C4-2B (cell line): Measurements from ENCODE around the gene FNDC8.

ENCODE experiments used
- H3K27ac ChIP-seq: fragments of 450-650 bp; 2 replicates; pipeline ENCODE4 v1.5.1; 2017
- CTCF ChIP-seq: fragments of 450-650 bp; conservative IDR thresholded peaks from 2 replicates; pipeline ENCODE4 v1.5.1; 2017; ENCODE audit warnings: mild to moderate bottlenecking
- ZFX ChIP-seq: fragments of 450-650 bp; IDR thresholded peaks from 2 replicates; pipeline ENCODE4 v1.6.1; 2017

Gene FNDC8

DNA sequence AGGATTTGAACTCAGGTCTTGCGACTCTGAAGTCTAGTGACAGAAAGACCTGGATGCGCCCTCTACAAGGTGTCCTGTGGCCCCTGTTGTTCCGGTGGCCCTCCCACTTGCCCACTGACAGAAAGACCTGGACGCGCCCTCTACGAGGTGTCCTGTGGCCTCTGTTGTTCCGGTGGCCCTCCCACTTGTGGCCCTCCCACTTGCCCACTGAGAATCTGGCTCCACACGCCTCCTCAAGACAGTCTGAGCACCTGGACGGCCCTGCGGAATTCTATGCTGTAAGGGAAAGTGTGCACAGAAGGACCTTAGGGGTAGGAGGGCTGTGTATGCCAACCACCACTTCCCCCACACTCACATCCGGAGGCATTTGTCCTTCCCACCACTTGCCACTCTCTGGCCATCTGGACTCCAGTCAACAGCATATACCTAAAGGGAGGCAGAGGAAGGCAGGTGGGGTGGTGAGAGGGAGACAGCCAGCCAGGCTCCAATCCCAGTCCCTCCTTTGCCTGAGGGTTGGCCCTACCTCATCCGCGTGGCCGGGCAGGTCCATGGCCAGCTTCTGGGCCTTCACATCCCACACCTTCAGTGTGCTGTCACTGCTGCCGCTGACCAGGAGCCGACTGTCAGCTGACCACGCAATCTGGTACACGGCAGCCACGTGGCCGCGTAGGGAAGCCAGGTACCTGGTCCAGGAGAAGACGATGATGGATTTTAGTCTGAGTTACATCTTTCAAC is 11.6 kb downstream of the FNDC8 start:
- H3K27ac ChIP-seq: no peak overlapping the region
- TF ChIP-seq CTCF (no peak), ZFX (no peak)

- H3K27ac ChIP-seq: no peak overlapping the region
- TF ChIP-seq ZFX: no peak
- TF ChIP-seq CTCF: no peak
Observed at GRCh38 chr17:35135322-35135721, 13.9 kb downstream of the FNDC8 start.

GRCh38 chr17:35138218-35138617 is 16.8 kb downstream of the FNDC8 start:
- TF ChIP-seq CTCF: no peak
- no peak for TF ChIP-seq ZFX

DNA sequence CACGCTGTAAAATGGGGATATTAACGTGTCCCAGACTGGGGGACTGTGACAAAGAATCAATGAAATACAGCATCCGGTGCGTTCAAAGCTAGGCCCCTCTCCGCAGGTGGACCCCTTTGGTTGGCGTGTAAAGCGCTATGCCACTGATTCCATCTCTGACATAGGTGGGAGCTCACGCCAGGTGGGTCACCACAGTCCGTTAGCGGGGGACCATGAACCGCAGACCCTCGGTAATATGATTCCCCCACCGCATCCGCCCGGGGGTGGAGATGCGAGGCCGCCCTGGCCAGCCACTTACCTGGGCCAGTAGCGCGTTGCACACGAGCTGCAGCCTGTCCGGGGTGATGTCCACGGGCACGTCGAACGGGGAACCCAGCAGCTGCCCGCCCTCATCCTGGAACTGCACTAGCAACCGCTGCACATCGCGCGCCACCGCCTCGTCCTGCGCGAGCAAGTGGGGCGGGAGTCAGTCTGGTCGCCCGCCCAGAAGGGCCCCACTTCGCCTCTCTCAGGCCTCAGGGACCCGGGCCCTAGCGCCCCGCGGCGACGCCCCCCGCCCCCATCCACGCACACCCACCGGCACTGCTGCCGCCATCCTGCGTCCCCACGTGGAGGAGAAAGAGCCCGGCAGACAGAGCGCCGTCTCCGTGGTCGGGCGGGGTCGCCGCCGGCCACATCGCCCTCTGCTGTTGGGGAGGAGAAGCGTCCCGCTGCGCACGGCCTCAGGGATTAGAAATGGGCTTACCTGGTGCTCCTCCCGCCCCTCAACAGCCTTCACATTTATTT is 20.5 kb downstream of the FNDC8 start, which contains the start of gene NLE1:
Gene NLE1, minus strand, starts transcription at position 623 of the 786 bp plus-strand sequence. Its CDS starts 28 bp downstream, at position 595.
- TF ChIP-seq ZFX: peak; percentile 75; the same call in 1 of the 2 replicates
- TF ChIP-seq CTCF: peak; percentile 99
- peak within 1 kb of the TSS; percentile 87 for H3K27ac ChIP-seq

More at GRCh38 chr17:35138218-35138617, 16.8 kb downstream of the FNDC8 start:
- no peak overlapping the region for H3K27ac ChIP-seq

- peak overlapping the region; percentile 87 for H3K27ac ChIP-seq
- TF ChIP-seq ZFX (no peak), CTCF (peak; percentile 73; the same call in 1 of the 2 replicates)
Observed at GRCh38 chr17:35142467-35142796, 21.0 kb downstream of the FNDC8 start.

GRCh38 chr17:35144840-35145239 is 23.4 kb downstream of the FNDC8 start:
- no peak overlapping the region for H3K27ac ChIP-seq
- TF ChIP-seq ZFX: no peak
- no peak for TF ChIP-seq CTCF

GRCh38 chr17:35146214-35146833 is 24.9 kb downstream of the FNDC8 start:
- TF ChIP-seq ZFX (no peak), CTCF (no peak)

More at GRCh38 chr17:35146214-35146833, 24.9 kb downstream of the FNDC8 start:
- no peak overlapping the region for H3K27ac ChIP-seq
